GM12878 (cell line): Measurements from ENCODE around the gene BICC1. TPM values are rescaled to one million over a fixed set of nuclear protein-coding genes. Genes with fewer than 3 reads are reported as not detected.

Experiments
- ATAC-seq: fragments of 200-7000 bp; cut with Tn5 transposase; 3 replicates; pipeline ENCODE4 v1.9.1; 2020; ENCODE audit warnings: mild to moderate bottlenecking, moderate library complexity
- BruUV-seq: library from RNA; stranded (reverse); fragments of 400-500 nt; replicated peaks from 2 replicates; lab custom pipeline; 2021; lab: Mats Ljungman, UMichigan
- CTCF ChIA-PET: fragments of 300-600 bp; sonication (Branson Sonifier 250); formaldehyde crosslinking; extraction: SDS; loops from one replicate; lab custom pipeline; 2021; ENCODE audit warnings: inconsistent platforms; lab: Yijun Ruan, JAX
- POLR2A ChIA-PET: fragments of 350-600 bp; formaldehyde crosslinking; extraction: SDS; loops from one replicate; lab custom pipeline; 2021; ENCODE audit warnings: inconsistent platforms; lab: Charles Lee
- RAD21 ChIA-PET: fragments of 300-600 bp; sonication (Branson Sonifier 250); formaldehyde crosslinking; loops from one replicate; lab custom pipeline; 2023; ENCODE audit warnings: antibody characterized with exemption; ENCODE audit not compliant: unreplicated experiment; lab: Charles Lee
- SMC1A ChIA-PET: fragments of 300-600 bp; sonication (Branson Sonifier 250); formaldehyde crosslinking; loops from one replicate; lab custom pipeline; 2023; ENCODE audit not compliant: unreplicated experiment, uncharacterized antibody; lab: Charles Lee
- DNase-seq: peaks from one replicate; pipeline ENCODE4 v3.0.0-alpha.2; 2011; ENCODE audit warnings: low read depth, low spot score
- FAIRE-seq: peaks from 3 replicates; lab custom pipeline; 2011; peaks lifted over from hg19 to GRCh38; lab: Jason Lieb, UNC
- H2AFZ ChIP-seq: 2 replicates; pipeline ENCODE4 v1.6.0; 2011; ENCODE audit warnings: low read depth, low read length, control low read depth; ENCODE audit not compliant: control insufficient read depth
- H3K27ac ChIP-seq: 2 replicates; pipeline ENCODE4 v1.5.1; 2011; ENCODE audit warnings: control low read depth; ENCODE audit not compliant: control insufficient read depth, insufficient read depth
- H3K27me3 ChIP-seq, 2 experiments: replicated peaks in 1 of 2; 2 replicates each; pipeline versions ENCODE4 v1.6.0 to v1.6.1; 2011; ENCODE audit warnings: low read length in 1 of 2; ENCODE audit not compliant: control insufficient read depth in 2 of 2, insufficient read depth in 2 of 2
- H3K36me3 ChIP-seq, 2 experiments: 2 replicates each; pipeline ENCODE4 v1.5.1; 2011; ENCODE audit warnings: low read length in 1 of 2; ENCODE audit not compliant: control insufficient read depth in 2 of 2, insufficient read depth in 2 of 2
- H3K4me1 ChIP-seq: 2 replicates; pipeline ENCODE4 v1.6.1; 2011; ENCODE audit warnings: mild to moderate bottlenecking, low read length, moderate library complexity, mixed read lengths; ENCODE audit not compliant: control insufficient read depth, insufficient read depth
- H3K4me2 ChIP-seq: 2 replicates; pipeline ENCODE4 v1.6.0; 2011; ENCODE audit warnings: control low read depth; ENCODE audit not compliant: control insufficient read depth, insufficient read depth
- H3K4me3 ChIP-seq: fragments of 200-600 bp; sonication (generic); 2 replicates; pipeline ENCODE4 v1.5.1; 2016
- H3K79me2 ChIP-seq: 2 replicates; pipeline ENCODE4 v1.6.0; 2011; ENCODE audit warnings: low read length; ENCODE audit not compliant: control insufficient read depth, insufficient read depth
- H3K9ac ChIP-seq: 2 replicates; pipeline ENCODE4 v1.8.0; 2011; ENCODE audit warnings: low read length, control low read depth, mixed read lengths; ENCODE audit not compliant: control insufficient read depth, insufficient read depth
- H3K9me3 ChIP-seq: replicated peaks from 3 replicates; pipeline ENCODE4 v1.5.1; 2011; ENCODE audit warnings: mild to moderate bottlenecking, low read length; ENCODE audit not compliant: control insufficient read depth, insufficient read depth
- H4K20me1 ChIP-seq: 2 replicates; pipeline ENCODE4 v1.6.0; 2011; ENCODE audit not compliant: control insufficient read depth, insufficient read depth
- FOXM1 ChIP-seq: IDR thresholded peaks from 2 replicates; pipeline ENCODE4 v1.6.1; 2012; ENCODE audit warnings: low read depth, mild to moderate bottlenecking, inconsistent platforms, low read length, moderate library complexity
- HDAC2 ChIP-seq: fragments of 200-600 bp; sonication (generic); IDR thresholded peaks from 2 replicates; pipeline ENCODE4 v1.6.1; 2017
- KDM1A ChIP-seq: fragments of 200-600 bp; sonication (generic); IDR thresholded peaks from 2 replicates; pipeline ENCODE4 v1.6.1; 2016; ENCODE audit warnings: borderline replicate concordance
- MYB ChIP-seq: fragments of 150-350 bp; IDR thresholded peaks from 2 replicates; pipeline ENCODE4 v1.6.1; 2014; ENCODE audit warnings: mild to moderate bottlenecking, low read depth, low read length, borderline replicate concordance
- NFYB ChIP-seq: IDR thresholded peaks from 2 replicates; pipeline ENCODE4 v1.6.1; 2011; ENCODE audit warnings: low read depth, mild to moderate bottlenecking, low read length, improper control_type of control experiment, moderate library complexity; ENCODE audit not compliant: insufficient read depth
- POU2F2 ChIP-seq: IDR thresholded peaks from 3 replicates; pipeline ENCODE4 v1.6.1; 2011; ENCODE audit warnings: low read depth, mild to moderate bottlenecking, low read length, borderline replicate concordance
- SIN3A ChIP-seq: IDR thresholded peaks from 2 replicates; pipeline ENCODE4 v1.6.1; 2012; ENCODE audit warnings: low read depth, low read length, improper control_type of control experiment
- STAT3 ChIP-seq: IDR thresholded peaks from 2 replicates; pipeline ENCODE4 v1.6.1; 2011; ENCODE audit warnings: low read depth, low read length, improper control_type of control experiment
- YBX1 ChIP-seq: fragments of 450-650 bp; IDR thresholded peaks from 2 replicates; pipeline ENCODE4 v1.6.1; 2016; ENCODE audit warnings: antibody characterized with exemption
- ZNF622 ChIP-seq: fragments of 450-650 bp; IDR thresholded peaks from 2 replicates; pipeline ENCODE4 v1.6.1; 2017; ENCODE audit warnings: mild to moderate bottlenecking, inconsistent platforms
- in situ Hi-C: fragments of 300-500 bp; cut with MboI; formaldehyde crosslinking; loops from 9 replicates; pipeline ENCODE4 v1.14.3; 2018; ENCODE audit warnings: mixed read lengths
- intact Hi-C: fragments of 100-400 bp; cut with micrococcal nuclease; formaldehyde crosslinking; loops from one replicate; pipeline ENCODE4 v1.14.2; 2022; ENCODE audit not compliant: unreplicated experiment
- polyA plus RNA-seq, 11 experiments: library from polyadenylated mRNA; depleted of rRNA in 4 of 11; unstranded in 6 of 11; stranded (reverse) in 5 of 11; fragments of >200 nt; fragmentation: Nextera tagmentation in 4 of 11; fragmentation: Illumina TruSeq in 1 of 11; extraction: Ambion mirVana in 4 of 11; extraction: Trizol in 1 of 11; gene quantifications; 1 replicate in 1 of 11; 2 replicates in 10 of 11; pipeline versions ENCODE4 v1.2.1 to v1.2.3, GENCODE V29; 2011 to 2016; ENCODE audit warnings: inconsistent platforms in 2 of 11, missing spikeins in 2 of 11, low read depth in 1 of 11
- total RNA-seq, 4 experiments: library from RNA; depleted of rRNA in 3 of 4; stranded (reverse); fragments of >200 nt in 3 of 4; fragmentation: Illumina TruSeq in 1 of 4; extraction: Trizol in 1 of 4; gene quantifications; 2 replicates each; pipeline versions ENCODE4 v1.2.1 to v1.2.3, GENCODE V29; 2013 to 2021
- TF ChIP-seq, protein P1 (sequence below): fragments of 450-650 bp; formaldehyde crosslinking; IDR thresholded peaks from 2 replicates; pipeline ENCODE4 v1.4.0; 2022; ENCODE audit warnings: mild to moderate bottlenecking, moderate library complexity
- TF ChIP-seq, protein P2 (sequence below): IDR thresholded peaks from 2 replicates; pipeline ENCODE4 v1.6.1; 2012; ENCODE audit warnings: low read depth, low read length, improper control_type of control experiment

Gene BICC1
- total and polyA plus RNA-seq, 10 of the 15 experiments (the other 5 are each of a cell fraction or from before 2014, with no cell fraction given), result 0.01 to 0.10 (median 0.04) TPM; not detected in 5

- no peaks in the 10 kb centered on the region for H3K27me3 ChIP-seq
- H3K4me2 ChIP-seq, result no peak overlapping the region
- TF ChIP-seq, protein P1, sequence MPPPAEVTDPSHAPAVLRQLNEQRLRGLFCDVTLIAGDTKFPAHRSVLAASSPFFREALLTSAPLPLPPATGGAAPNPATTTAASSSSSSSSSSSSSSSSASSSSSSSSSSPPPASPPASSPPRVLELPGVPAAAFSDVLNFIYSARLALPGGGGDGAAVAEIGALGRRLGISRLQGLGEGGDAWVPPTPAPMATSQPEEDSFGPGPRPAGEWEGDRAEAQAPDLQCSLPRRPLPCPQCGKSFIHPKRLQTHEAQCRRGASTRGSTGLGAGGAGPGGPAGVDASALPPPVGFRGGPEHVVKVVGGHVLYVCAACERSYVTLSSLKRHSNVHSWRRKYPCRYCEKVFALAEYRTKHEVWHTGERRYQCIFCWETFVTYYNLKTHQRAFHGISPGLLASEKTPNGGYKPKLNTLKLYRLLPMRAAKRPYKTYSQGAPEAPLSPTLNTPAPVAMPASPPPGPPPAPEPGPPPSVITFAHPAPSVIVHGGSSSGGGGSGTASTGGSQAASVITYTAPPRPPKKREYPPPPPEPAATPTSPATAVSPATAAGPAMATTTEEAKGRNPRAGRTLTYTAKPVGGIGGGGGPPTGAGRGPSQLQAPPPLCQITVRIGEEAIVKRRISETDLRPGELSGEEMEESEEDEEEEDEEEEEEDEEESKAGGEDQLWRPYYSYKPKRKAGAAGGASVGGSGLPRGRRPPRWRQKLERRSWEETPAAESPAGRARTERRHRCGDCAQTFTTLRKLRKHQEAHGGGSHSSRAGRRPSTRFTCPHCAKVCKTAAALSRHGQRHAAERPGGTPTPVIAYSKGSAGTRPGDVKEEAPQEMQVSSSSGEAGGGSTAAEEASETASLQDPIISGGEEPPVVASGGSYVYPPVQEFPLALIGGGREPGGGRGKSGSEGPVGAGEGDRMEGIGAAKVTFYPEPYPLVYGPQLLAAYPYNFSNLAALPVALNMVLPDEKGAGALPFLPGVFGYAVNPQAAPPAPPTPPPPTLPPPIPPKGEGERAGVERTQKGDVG (CRISPR knock-in tag), result no peak
- TF ChIP-seq HDAC2 (no peak), STAT3 (no peak), KDM1A (no peak), ZNF622 (no peak), SIN3A (no peak), FOXM1 (no peak), POU2F2 (no peak), NFYB (no peak), MYB (no peak), YBX1 (no peak)
- TF ChIP-seq, protein P2, sequence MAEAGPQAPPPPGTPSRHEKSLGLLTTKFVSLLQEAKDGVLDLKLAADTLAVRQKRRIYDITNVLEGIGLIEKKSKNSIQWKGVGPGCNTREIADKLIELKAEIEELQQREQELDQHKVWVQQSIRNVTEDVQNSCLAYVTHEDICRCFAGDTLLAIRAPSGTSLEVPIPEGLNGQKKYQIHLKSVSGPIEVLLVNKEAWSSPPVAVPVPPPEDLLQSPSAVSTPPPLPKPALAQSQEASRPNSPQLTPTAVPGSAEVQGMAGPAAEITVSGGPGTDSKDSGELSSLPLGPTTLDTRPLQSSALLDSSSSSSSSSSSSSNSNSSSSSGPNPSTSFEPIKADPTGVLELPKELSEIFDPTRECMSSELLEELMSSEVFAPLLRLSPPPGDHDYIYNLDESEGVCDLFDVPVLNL, result no peak
- intact Hi-C loops, result no loop called here
- POLR2A ChIA-PET, result no interaction called here
- H3K9ac ChIP-seq, result no peak overlapping the region
- H3K9me3 ChIP-seq, result no peaks in the 10 kb centered on the region
- SMC1A ChIA-PET, result no interaction called here
- RAD21 ChIA-PET, result no interaction called here
- H3K27ac ChIP-seq, result no peak overlapping the region
- BruUV-seq, result no TSS peak
- CTCF ChIA-PET, result no interaction called here
- no peaks in the 10 kb centered on the region for H3K36me3 ChIP-seq
- no peak for ATAC-seq
- H3K4me1 ChIP-seq, result no peaks in the 10 kb centered on the region
- H2AFZ ChIP-seq, result no peak overlapping the region
- no peaks in the 10 kb centered on the region for H3K79me2 ChIP-seq
- no peak overlapping the region for H3K4me3 ChIP-seq
- no peak for FAIRE-seq
- in situ Hi-C loops, result no loop called here
- DNase-seq, result no peak
- H4K20me1 ChIP-seq, result no peaks in the 10 kb centered on the region
Measured at GRCh38 chr10:58727633-58728032, 215.0 kb downstream of the BICC1 start.
